Sigmoid colon (tissue), 4 donors: Measurements from ENCODE around the gene S100A10.

Source experiments
- CTCF ChIP-seq, 4 experiments: fragments of 450-650 bp in 3 of 4; fragments of 200-600 bp in 1 of 4; IDR thresholded peaks; one replicate each; pipeline ENCODE4 v1.5.1; 2016 to 2019; ENCODE audit warnings: antibody characterized with exemption in 4 of 4, mild to moderate bottlenecking in 3 of 4, moderate library complexity in 2 of 4
- POLR2AphosphoS5 ChIP-seq, 4 donors: sonication (generic); formaldehyde crosslinking; IDR thresholded peaks; one replicate each; pipeline ENCODE4 v1.6.1; 2017; ENCODE audit warnings: antibody characterized with exemption in 4 of 4

- TF ChIP-seq CTCF (IDR thresholded peaks at IDR 0.05) = no peak
- TF ChIP-seq POLR2AphosphoS5 (IDR thresholded peaks at IDR 0.05) = no peak
Observed at GRCh38 chr1:152042030-152042429, 48.4 kb upstream of the S100A10 start.
